Keratinocyte (primary cell): ENCODE data around the gene USH2A.

Experiments
- EZH2 ChIP-seq: IDR thresholded peaks from one replicate; pipeline ENCODE4 v1.6.1; 2012; ENCODE audit warnings: inconsistent platforms, mild to moderate bottlenecking, low read length, moderate library complexity
- TF ChIP-seq, protein P1 (sequence below), 3 experiments: IDR thresholded peaks in 1 of 3; conservative IDR thresholded peaks in 1 of 3; optimal IDR thresholded peaks in 1 of 3; 2 replicates in 2 of 3; 3 replicates in 1 of 3; pipeline versions ENCODE3 to v1.5.1; 2011; ENCODE audit warnings: low read length in 3 of 3, mild to moderate bottlenecking in 3 of 3, moderate library complexity in 2 of 3, control low read depth in 1 of 3, inconsistent platforms in 1 of 3; ENCODE audit not compliant: insufficient read depth in 2 of 3; ENCODE audit errors: extremely low read depth in 1 of 3

DNA sequence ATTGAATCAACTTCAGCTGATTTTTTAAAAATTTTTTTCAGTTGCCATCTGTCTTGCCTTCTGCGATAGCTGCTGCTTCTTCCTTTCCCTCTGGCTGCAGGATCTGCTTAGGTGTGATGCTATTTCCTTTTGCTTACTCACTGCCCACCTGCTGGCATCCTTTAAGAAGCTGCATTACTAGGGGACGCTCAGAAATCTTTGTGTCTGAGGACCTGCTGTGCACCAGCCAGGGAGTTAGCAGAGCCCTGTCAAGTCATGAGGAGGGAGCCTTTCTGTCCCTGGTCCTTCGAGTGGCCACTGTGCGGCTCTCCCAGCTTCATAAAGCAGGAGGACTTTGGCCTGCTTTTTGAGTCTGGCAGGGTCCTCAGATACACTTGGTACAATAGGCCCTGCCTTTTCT is 327.8 kb downstream of the USH2A start:
- TF ChIP-seq, protein P1, sequence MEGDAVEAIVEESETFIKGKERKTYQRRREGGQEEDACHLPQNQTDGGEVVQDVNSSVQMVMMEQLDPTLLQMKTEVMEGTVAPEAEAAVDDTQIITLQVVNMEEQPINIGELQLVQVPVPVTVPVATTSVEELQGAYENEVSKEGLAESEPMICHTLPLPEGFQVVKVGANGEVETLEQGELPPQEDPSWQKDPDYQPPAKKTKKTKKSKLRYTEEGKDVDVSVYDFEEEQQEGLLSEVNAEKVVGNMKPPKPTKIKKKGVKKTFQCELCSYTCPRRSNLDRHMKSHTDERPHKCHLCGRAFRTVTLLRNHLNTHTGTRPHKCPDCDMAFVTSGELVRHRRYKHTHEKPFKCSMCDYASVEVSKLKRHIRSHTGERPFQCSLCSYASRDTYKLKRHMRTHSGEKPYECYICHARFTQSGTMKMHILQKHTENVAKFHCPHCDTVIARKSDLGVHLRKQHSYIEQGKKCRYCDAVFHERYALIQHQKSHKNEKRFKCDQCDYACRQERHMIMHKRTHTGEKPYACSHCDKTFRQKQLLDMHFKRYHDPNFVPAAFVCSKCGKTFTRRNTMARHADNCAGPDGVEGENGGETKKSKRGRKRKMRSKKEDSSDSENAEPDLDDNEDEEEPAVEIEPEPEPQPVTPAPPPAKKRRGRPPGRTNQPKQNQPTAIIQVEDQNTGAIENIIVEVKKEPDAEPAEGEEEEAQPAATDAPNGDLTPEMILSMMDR (optimal IDR thresholded peaks at IDR 0.05 in 1 of 3, IDR thresholded peaks at IDR 0.05 in 1 of 3, conservative IDR thresholded peaks at IDR 0.05 in 1 of 3; ENCODE audit: extremely low read depth in 1 of 3, insufficient read depth in 2 of 3, low read length in 3 of 3), result no peak
- TF ChIP-seq EZH2, result no peak
